ENCODE measurements around the gene BMPER.
A peak's percentile ranks its signal among the peaks of the same experiment; 100 is the strongest.

The BMPER gene

DNA sequence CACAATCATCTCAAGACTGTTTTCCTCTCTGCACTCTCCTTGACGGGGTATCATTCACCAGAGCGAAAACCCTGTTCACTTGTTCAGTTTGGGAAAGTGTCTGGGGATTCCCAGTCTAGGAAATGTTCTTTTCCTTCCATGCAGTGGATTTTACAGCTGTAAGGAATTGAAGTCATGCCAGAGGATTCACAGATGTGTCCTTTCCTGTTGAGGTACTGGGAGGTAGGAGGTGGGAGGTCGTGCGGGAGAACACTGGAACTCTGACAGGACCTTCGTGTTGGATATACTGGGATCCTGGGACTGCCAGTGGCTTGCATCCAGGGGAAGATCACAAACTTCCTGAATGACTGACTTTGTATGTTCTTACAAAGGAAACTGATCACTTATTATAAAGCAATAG is 185.5 kb downstream of the BMPER start:
- Histone ChIP-seq H3K27ac (ENCODE audit: low read depth, low read length, severe bottlenecking) (no peak overlapping the region), H3K4me1 (ENCODE audit: control insufficient read depth, insufficient read depth, low read length, poor library complexity, severe bottlenecking) (no peaks in the 10 kb centered on the region), H3K9me3 (ENCODE audit: control insufficient read depth, low read length) (peaks cover 7% of the 10 kb centered on the region), H3K36me3 (ENCODE audit: control insufficient read depth, insufficient read depth, low read length) (peaks cover 67% of the 10 kb centered on the region), H3K4me3 (ENCODE audit: extremely low read depth, insufficient read depth, low read length, poor library complexity, severe bottlenecking) (no peak overlapping the region)
- 83 to 93% methylated on average over 4 to 5 of the region's 5 CpGs for WGBS, 2 experiments (ENCODE audit: insufficient coverage in 2 of 2)

DNA sequence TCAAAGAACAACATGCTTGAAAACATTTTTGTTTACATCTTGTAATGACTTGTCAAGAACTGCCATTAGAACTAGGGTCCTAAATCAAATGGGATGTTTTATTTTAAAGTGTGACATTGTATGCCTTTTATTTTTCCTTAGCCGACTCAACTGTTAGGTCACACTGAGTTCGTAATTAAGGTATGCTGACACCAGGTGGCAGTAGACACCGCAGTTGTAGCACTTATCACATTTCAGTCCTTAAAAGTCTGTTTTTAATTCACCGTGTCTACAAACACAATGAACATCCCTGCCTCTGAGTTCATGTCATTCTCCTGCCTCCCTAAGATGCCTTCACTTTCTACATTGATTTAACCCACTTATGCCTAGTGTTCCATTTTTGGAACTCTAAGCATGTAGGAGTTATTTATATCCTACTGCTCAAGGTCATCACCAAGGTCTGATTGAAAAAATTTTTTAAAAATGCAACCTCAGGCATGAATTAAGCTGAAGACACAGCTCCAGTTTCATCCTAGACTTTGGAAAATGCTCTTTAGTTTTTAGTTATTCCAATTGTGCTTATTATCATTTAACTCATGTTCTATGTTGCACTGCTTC is 186.1 kb downstream of the BMPER start:
- Histone ChIP-seq H3K9me3 (ENCODE audit: control insufficient read depth, low read length) (peaks cover 7% of the 10 kb centered on the region), H3K4me1 (ENCODE audit: control insufficient read depth, insufficient read depth, low read length, poor library complexity, severe bottlenecking) (no peaks in the 10 kb centered on the region), H3K4me3 (ENCODE audit: extremely low read depth, insufficient read depth, low read length, poor library complexity, severe bottlenecking) (no peak overlapping the region), H3K36me3 (ENCODE audit: control insufficient read depth, insufficient read depth, low read length) (peaks cover 61% of the 10 kb centered on the region), H3K27ac (ENCODE audit: low read depth, low read length, severe bottlenecking) (no peak overlapping the region)
- 43 to 48% methylated on average over 3 to 4 of the region's 4 CpGs for WGBS, 2 experiments (ENCODE audit: insufficient coverage in 2 of 2)

DNA sequence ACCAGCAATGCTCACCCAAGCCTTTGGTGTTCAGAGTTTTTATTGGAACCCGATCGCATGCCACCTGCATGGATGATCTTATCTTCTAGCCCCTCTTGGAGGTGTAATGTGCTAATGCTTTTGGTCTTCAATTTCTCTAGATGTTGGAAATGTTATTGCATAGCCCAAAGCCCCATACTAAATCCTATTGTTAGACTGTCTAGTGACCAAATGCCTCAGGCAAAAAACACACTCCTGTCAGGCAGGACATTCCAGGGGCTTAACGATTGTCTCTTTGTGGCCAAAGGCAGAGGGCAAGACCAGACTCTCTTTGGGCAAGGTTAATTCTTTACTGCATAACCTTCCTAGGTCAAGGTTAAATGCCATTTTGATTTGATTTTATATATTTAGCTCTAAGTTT is 187.9 kb downstream of the BMPER start:
- WGBS, 2 experiments (ENCODE audit: insufficient coverage in 2 of 2), result 90 to 100% methylated on average over 1 to 2 of the region's 3 CpGs
- Histone ChIP-seq H3K9me3 (ENCODE audit: control insufficient read depth, low read length) (peaks cover 7% of the 10 kb centered on the region), H3K4me3 (ENCODE audit: extremely low read depth, insufficient read depth, low read length, poor library complexity, severe bottlenecking) (no peak overlapping the region)

DNA sequence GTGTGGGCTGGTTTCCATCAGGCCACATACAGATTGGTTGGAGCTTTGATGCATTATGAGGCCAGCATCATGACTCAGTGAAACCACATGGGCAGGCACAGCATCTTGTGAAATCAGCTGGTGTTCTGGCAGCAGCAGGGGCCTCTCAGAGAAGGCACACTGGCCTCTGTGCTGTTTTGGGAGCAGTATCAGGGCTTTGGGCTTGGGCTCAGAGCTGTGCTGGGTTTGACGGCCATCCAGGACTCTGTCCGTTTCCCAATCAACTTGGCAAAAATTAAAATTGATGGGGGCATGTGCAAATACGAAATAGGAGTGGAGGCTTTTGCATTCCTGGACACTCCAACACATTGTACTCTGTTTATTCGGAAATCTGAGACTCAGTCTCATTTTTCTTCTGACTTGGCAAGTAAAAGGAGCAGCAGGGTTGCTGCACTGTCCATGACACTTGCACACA is 190.9 kb downstream of the BMPER start:
- H3K27ac ChIP-seq (ENCODE audit: low read depth, low read length, severe bottlenecking), result no peak overlapping the region

More for the DNA sequence above, 187.9 kb downstream of the BMPER start:
- H3K27ac ChIP-seq (ENCODE audit: low read depth, low read length, severe bottlenecking), result no peak overlapping the region
- peaks cover 60% of the 10 kb centered on the region for H3K36me3 ChIP-seq (ENCODE audit: control insufficient read depth, insufficient read depth, low read length)
- no peaks in the 10 kb centered on the region for H3K4me1 ChIP-seq (ENCODE audit: control insufficient read depth, insufficient read depth, low read length, poor library complexity, severe bottlenecking)

DNA sequence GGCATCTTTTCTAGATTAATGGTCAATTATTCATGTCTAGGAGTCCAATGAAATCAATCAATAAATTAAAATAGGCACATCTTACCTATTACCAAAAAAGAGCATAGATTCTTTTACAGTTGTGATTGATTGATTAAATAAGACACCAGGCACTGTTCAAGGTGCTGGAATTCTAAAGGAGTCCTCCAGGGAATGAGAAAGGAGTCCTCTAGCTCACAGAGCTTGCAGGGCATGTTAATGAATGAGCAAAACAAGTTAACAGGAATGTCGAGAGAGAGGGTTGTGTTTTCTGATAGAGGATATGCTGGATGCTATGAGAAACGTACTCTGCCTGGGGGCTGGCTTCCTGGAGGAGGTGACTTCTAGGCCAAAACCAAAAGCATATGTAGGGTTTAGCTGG is 191.4 kb downstream of the BMPER start:
- WGBS, 2 experiments (ENCODE audit: insufficient coverage in 2 of 2), result 48 to 59% methylated on average over 2 of the region's 2 CpGs
- Histone ChIP-seq H3K27ac (ENCODE audit: low read depth, low read length, severe bottlenecking) (no peak overlapping the region), H3K9me3 (ENCODE audit: control insufficient read depth, low read length) (peaks cover 7% of the 10 kb centered on the region), H3K36me3 (ENCODE audit: control insufficient read depth, insufficient read depth, low read length) (peaks cover 48% of the 10 kb centered on the region), H3K4me3 (ENCODE audit: extremely low read depth, insufficient read depth, low read length, poor library complexity, severe bottlenecking) (no peak overlapping the region), H3K4me1 (ENCODE audit: control insufficient read depth, insufficient read depth, low read length, poor library complexity, severe bottlenecking) (no peaks in the 10 kb centered on the region)

More for the DNA sequence above, 190.9 kb downstream of the BMPER start:
- Histone ChIP-seq H3K4me1 (ENCODE audit: control insufficient read depth, insufficient read depth, low read length, poor library complexity, severe bottlenecking) (no peaks in the 10 kb centered on the region), H3K36me3 (ENCODE audit: control insufficient read depth, insufficient read depth, low read length) (peaks cover 52% of the 10 kb centered on the region), H3K4me3 (ENCODE audit: extremely low read depth, insufficient read depth, low read length, poor library complexity, severe bottlenecking) (no peak overlapping the region), H3K9me3 (ENCODE audit: control insufficient read depth, low read length) (peaks cover 7% of the 10 kb centered on the region)
- WGBS, 2 experiments (ENCODE audit: insufficient coverage in 2 of 2), result 95 to 98% methylated on average over 2 to 4 of the region's 4 CpGs

DNA sequence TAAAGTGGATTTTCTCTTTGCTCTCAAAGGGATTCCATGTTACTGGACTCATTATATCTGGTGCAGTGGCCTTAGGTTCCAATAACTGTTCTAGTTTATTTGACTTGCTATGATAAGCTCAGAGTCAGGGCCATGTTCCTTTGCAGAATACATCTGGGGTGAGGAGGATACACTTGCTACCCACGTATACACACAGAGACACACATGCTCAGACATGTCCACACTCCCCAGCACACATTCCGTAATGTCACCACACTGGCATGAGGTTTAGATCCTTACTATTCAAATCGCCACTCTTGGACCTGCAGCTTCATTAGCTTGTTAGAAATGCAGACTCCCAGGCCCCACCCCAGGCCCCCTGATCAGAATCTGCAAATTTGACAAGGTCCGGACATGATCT is 195.3 kb downstream of the BMPER start:
- Histone ChIP-seq H3K36me3 (ENCODE audit: control insufficient read depth, insufficient read depth, low read length) (peaks cover 30% of the 10 kb centered on the region), H3K27ac (ENCODE audit: low read depth, low read length, severe bottlenecking) (no peak overlapping the region), H3K4me1 (ENCODE audit: control insufficient read depth, insufficient read depth, low read length, poor library complexity, severe bottlenecking) (peaks cover 4% of the 10 kb centered on the region), H3K9me3 (ENCODE audit: control insufficient read depth, low read length) (no peaks in the 10 kb centered on the region), H3K4me3 (ENCODE audit: extremely low read depth, insufficient read depth, low read length, poor library complexity, severe bottlenecking) (no peak overlapping the region)
- WGBS, 2 experiments (ENCODE audit: insufficient coverage in 2 of 2), result 75 to 85% methylated on average over 3 of the region's 4 CpGs

DNA sequence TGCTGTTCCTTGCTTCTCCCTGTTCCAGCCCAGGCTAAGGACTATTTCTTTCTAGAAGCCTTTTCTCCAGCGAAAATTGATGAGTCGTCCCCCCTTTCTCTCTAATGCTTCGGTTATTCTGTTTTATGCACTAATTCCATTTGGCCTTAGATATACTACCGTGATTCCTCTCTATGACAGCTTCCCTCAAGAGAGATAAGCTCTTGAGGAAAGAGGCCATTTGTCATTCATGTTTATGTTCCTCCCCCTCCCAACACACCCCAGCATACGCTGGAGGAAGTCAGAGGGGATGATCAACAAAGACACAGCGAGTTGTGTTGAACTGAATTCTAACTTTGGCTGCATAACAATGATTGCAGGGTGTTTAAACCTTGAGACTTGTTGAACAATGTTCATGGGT is 198.8 kb downstream of the BMPER start:
- Histone ChIP-seq H3K4me1 (ENCODE audit: control insufficient read depth, insufficient read depth, low read length, poor library complexity, severe bottlenecking) (peaks cover 4% of the 10 kb centered on the region), H3K9me3 (ENCODE audit: control insufficient read depth, low read length) (no peaks in the 10 kb centered on the region), H3K4me3 (ENCODE audit: extremely low read depth, insufficient read depth, low read length, poor library complexity, severe bottlenecking) (no peak overlapping the region), H3K36me3 (ENCODE audit: control insufficient read depth, insufficient read depth, low read length) (peaks cover 33% of the 10 kb centered on the region), H3K27ac (ENCODE audit: low read depth, low read length, severe bottlenecking) (peak overlapping the region; percentile 0)
- WGBS, 2 experiments (ENCODE audit: insufficient coverage in 2 of 2), result 86 to 89% methylated on average over 3 to 5 of the region's 6 CpGs

DNA sequence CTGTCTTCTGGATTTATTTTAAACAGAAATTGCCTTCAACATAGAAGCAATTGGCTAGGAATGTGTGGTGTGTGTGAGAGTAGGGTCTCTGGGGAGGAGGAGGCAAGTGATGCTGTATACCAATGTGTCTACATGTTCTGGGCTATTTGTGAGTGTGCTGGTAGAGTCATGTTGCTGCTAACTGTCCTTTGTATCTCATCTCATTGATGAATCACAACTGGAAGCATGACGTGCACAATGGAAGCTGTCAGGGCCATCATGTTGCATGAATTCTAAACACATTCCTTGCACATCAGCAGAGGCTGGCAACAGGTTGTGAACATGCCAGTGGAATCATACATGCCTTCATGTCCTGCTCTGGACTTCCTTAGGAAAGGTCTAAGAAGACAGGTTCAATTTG is 199.7 kb downstream of the BMPER start:
- peaks cover 32% of the 10 kb centered on the region for H3K36me3 ChIP-seq (ENCODE audit: control insufficient read depth, insufficient read depth, low read length)
- 100% methylated on average over 1 of the region's 1 CpG for WGBS, 2 experiments (ENCODE audit: insufficient coverage in 2 of 2)

DNA sequence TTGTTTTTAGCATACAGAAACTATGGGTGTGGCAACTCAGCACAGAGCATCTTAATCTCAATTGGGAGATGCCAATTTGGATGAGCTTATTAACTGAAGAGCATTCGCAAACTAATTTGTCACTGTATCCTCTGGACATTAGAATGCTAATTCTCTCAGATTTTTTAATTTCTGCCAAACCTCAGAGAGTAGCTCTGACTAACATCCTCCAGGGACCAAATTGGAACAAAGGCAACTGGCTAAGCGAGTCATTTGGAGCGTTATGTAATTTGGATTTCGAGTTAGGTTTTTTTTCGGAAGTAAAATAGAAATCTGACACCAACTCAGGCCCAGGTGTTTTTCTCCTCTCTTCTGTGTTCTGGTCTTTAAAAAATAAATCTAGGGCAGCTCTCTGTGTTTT is 201.9 kb downstream of the BMPER start:
- Histone ChIP-seq H3K4me1 (ENCODE audit: control insufficient read depth, insufficient read depth, low read length, poor library complexity, severe bottlenecking) (peaks cover 4% of the 10 kb centered on the region), H3K27ac (ENCODE audit: low read depth, low read length, severe bottlenecking) (no peak overlapping the region), H3K9me3 (ENCODE audit: control insufficient read depth, low read length) (no peaks in the 10 kb centered on the region), H3K4me3 (ENCODE audit: extremely low read depth, insufficient read depth, low read length, poor library complexity, severe bottlenecking) (no peak overlapping the region), H3K36me3 (ENCODE audit: control insufficient read depth, insufficient read depth, low read length) (peaks cover 27% of the 10 kb centered on the region)
- 98 to 100% methylated on average over 3 to 5 of the region's 5 CpGs for WGBS, 2 experiments (ENCODE audit: insufficient coverage in 2 of 2)

More for the DNA sequence above, 199.7 kb downstream of the BMPER start:
- H3K4me1 ChIP-seq (ENCODE audit: control insufficient read depth, insufficient read depth, low read length, poor library complexity, severe bottlenecking), result peaks cover 4% of the 10 kb centered on the region
- H3K27ac ChIP-seq (ENCODE audit: low read depth, low read length, severe bottlenecking), result no peak overlapping the region
- no peak overlapping the region for H3K4me3 ChIP-seq (ENCODE audit: extremely low read depth, insufficient read depth, low read length, poor library complexity, severe bottlenecking)
- H3K9me3 ChIP-seq (ENCODE audit: control insufficient read depth, low read length), result no peaks in the 10 kb centered on the region

DNA sequence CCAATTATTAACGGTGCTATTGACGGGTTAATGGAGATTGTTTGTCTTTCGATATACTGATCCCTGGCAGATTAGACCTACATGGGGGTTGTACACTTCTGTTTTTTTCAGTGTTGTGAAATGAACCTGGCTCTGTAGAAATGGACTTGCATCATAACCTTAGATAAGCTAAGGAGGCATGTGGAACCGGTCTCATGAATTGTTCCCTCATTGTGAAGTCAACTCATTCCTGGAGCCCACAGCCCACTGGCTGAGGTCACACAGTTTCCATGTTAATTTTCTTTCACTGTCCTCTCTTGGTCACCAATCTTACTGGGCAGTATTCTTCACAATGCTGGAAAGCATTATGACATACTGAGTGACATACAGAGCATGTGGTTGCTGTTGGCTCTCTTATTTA is 202.8 kb downstream of the BMPER start:
- WGBS, 2 experiments (ENCODE audit: insufficient coverage in 2 of 2), result 91 to 96% methylated on average over 4 of the region's 4 CpGs

DNA sequence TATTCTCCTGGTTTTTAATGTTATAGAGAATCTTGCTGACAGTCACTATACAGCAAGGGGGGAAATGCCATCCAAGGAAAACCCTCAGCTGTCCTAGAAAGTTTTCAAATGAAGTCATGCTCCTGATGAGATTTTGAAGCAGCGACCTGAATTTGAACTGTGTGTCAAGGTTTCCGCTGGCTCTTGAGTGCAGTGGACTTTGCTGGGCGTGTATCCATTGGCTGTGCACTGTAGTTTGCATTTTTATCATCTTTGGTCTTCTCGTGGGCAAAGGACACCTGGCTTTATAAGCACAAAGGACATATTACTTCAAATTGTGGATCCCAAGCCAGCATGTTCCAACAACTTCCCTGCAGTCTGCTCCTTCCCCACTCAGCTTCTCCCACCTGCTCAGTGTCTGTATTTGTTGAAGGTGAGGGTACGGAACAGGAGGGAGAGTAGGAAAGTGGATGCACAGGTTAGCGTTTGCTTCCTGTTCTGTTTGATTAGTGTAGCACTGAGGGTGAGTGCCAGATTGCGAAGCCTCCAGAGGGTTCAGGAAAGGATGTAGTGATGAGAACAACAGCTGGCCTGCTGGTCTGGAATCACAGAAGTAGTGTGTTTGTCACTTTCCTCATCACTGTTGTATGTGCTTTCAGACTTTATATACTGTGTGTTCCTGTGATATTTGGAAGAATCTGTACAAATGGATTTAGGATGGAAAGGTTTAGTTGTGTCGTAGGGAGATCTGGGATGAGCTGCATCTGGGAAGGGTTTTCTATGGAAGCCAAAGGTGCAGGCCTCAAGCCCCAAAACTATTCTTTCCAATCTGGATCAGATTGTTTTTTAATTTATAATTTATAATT is 204.8 kb downstream of the BMPER start:
- Histone ChIP-seq H3K9me3 (ENCODE audit: control insufficient read depth, low read length) (no peaks in the 10 kb centered on the region), H3K36me3 (ENCODE audit: control insufficient read depth, insufficient read depth, low read length) (peaks cover 31% of the 10 kb centered on the region), H3K27ac (ENCODE audit: low read depth, low read length, severe bottlenecking) (no peak overlapping the region), H3K4me1 (ENCODE audit: control insufficient read depth, insufficient read depth, low read length, poor library complexity, severe bottlenecking) (no peaks in the 10 kb centered on the region), H3K4me3 (ENCODE audit: extremely low read depth, insufficient read depth, low read length, poor library complexity, severe bottlenecking) (no peak overlapping the region)
- WGBS, 2 experiments (ENCODE audit: insufficient coverage in 2 of 2), result 91 to 99% methylated on average over 5 of the region's 8 CpGs

More for the DNA sequence above, 202.8 kb downstream of the BMPER start:
- Histone ChIP-seq H3K27ac (ENCODE audit: low read depth, low read length, severe bottlenecking) (no peak overlapping the region), H3K4me1 (ENCODE audit: control insufficient read depth, insufficient read depth, low read length, poor library complexity, severe bottlenecking) (peaks cover 4% of the 10 kb centered on the region), H3K36me3 (ENCODE audit: control insufficient read depth, insufficient read depth, low read length) (peaks cover 27% of the 10 kb centered on the region), H3K9me3 (ENCODE audit: control insufficient read depth, low read length) (no peaks in the 10 kb centered on the region), H3K4me3 (ENCODE audit: extremely low read depth, insufficient read depth, low read length, poor library complexity, severe bottlenecking) (no peak overlapping the region)
